ENCODE measurements around the gene ROS1. TPM values are rescaled to one million over a fixed set of nuclear protein-coding genes. Genes with fewer than 3 reads are reported as not detected.

Gene ROS1
- polyA plus RNA-seq, 3 donors: not detected

DNA sequence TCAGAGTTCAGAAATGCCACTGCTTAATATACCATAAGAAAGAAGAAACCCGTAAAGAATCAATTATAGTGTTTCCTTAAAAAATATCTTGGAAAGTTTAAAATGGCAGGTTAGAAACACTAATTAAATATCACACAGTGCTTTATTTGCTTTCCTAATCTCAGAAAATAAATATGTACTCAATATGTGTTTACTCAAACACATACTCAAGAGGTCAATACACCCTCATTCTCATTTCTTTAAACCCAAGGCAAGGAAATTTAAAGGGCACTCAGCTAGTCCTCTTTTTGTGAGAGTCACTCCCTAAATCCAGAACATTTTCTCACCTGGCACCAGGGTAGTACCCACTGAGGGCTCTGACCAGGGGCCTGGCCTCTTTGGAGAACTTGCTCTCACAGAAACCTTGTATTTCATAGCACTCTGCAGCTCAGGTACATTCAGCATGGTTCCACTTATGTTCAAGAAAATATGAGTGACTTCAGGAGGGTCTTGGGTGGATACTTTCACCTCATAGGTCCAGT lies 38.2 kb downstream of the ROS1 start:
- no peak overlapping the region for H3K4me3 ChIP-seq (replicated peaks in 1 of 3; ENCODE audit: low read depth in 2 of 3, low read length in 3 of 3)
- no peak overlapping the region for H3K27ac Mint-ChIP-seq
- no peak for DNase-seq
- peaks cover 0 to 2% (median 2%) of the 10 kb centered on the region in 3 donors for H3K27me3 Mint-ChIP-seq (ENCODE audit: low read depth in 3 of 3)
- no peaks in the 10 kb centered on the region for H3K4me1 Mint-ChIP-seq
- peaks cover 0 to 4% (median 0%) of the 10 kb centered on the region in 7 donors for H3K9me3 Mint-ChIP-seq
- no peak overlapping the region for H3K4me2 ChIP-seq (replicated peaks; ENCODE audit: extremely low read depth, low read length, poor library complexity, severe bottlenecking)
- no CpG with 5 or more reads among the region's 1 CpG for WGBS (ENCODE audit: insufficient coverage)
- H3K36me3 Mint-ChIP-seq: no peaks in the 10 kb centered on the region
- no peaks in the 10 kb centered on the region for H4K20me1 ChIP-seq (ENCODE audit: insufficient read depth, low read length)
- H3K79me2 ChIP-seq (ENCODE audit: insufficient read depth, low read length): no peaks in the 10 kb centered on the region
- intact Hi-C loops (cut with micrococcal nuclease): no loop called here
- H3K9me3 ChIP-seq (replicated peaks in 1 of 2; ENCODE audit: control insufficient read depth in 1 of 2, insufficient read depth in 1 of 2, low read length in 2 of 2): no peaks in the 10 kb centered on the region
- no peak overlapping the region for H3K27ac ChIP-seq (ENCODE audit: low read depth in 1 of 2, low read length in 2 of 2)
- H3K4me1 ChIP-seq (ENCODE audit: control insufficient read depth in 1 of 2, insufficient read depth in 2 of 2, low read length in 2 of 2): no peaks in the 10 kb centered on the region
- no peaks in the 10 kb centered on the region for H3K27me3 ChIP-seq (ENCODE audit: control insufficient read depth in 2 of 2, insufficient read depth in 2 of 2, low read length in 2 of 2)
- no peaks in the 10 kb centered on the region for H3K36me3 ChIP-seq (replicated peaks in 1 of 2; ENCODE audit: control insufficient read depth in 1 of 2, insufficient read depth in 2 of 2, low read length in 2 of 2)
- TF ChIP-seq, protein P1, sequence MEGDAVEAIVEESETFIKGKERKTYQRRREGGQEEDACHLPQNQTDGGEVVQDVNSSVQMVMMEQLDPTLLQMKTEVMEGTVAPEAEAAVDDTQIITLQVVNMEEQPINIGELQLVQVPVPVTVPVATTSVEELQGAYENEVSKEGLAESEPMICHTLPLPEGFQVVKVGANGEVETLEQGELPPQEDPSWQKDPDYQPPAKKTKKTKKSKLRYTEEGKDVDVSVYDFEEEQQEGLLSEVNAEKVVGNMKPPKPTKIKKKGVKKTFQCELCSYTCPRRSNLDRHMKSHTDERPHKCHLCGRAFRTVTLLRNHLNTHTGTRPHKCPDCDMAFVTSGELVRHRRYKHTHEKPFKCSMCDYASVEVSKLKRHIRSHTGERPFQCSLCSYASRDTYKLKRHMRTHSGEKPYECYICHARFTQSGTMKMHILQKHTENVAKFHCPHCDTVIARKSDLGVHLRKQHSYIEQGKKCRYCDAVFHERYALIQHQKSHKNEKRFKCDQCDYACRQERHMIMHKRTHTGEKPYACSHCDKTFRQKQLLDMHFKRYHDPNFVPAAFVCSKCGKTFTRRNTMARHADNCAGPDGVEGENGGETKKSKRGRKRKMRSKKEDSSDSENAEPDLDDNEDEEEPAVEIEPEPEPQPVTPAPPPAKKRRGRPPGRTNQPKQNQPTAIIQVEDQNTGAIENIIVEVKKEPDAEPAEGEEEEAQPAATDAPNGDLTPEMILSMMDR (IDR thresholded peaks at IDR 0.05): no peak
- no peak overlapping the region for H2AFZ ChIP-seq (ENCODE audit: insufficient read depth, low read depth, low read length, poor library complexity, severe bottlenecking)
- no peak overlapping the region for H3K4me3 Mint-ChIP-seq
- H3K9ac ChIP-seq (ENCODE audit: insufficient read depth, low read length, poor library complexity, severe bottlenecking): no peak overlapping the region

DNA sequence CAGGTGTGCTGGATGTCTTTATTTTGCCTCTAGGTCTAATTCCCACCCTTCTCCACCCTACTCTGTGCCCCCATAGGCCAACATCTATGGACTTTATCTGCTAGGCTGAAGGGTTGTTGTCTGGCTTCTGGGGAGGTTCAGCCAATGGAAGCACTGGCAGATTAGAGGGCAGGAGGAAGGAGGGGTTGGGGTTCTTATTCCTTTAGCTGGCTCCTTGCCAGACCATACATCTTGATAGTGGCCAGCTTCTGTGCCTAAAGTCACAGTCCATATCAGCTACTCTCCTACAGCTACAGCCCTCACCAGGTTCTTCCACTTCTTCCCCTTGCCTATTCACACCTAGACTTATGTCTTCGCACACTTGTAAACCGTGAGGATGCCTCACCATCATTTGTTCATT lies 41.1 kb downstream of the ROS1 start:
- H3K4me1 ChIP-seq (ENCODE audit: control insufficient read depth in 1 of 2, insufficient read depth in 2 of 2, low read length in 2 of 2): no peaks in the 10 kb centered on the region
- 100% methylated on average over 1 of the region's 2 CpGs for WGBS (ENCODE audit: insufficient coverage)
- TF ChIP-seq, protein P1 (IDR thresholded peaks at IDR 0.05): no peak
- H3K4me2 ChIP-seq (replicated peaks; ENCODE audit: extremely low read depth, low read length, poor library complexity, severe bottlenecking): no peak overlapping the region
- H3K9me3 ChIP-seq (replicated peaks in 1 of 2; ENCODE audit: control insufficient read depth in 1 of 2, insufficient read depth in 1 of 2, low read length in 2 of 2): no peaks in the 10 kb centered on the region
- DNase-seq: no peak
- H3K4me1 Mint-ChIP-seq: no peaks in the 10 kb centered on the region
- H3K79me2 ChIP-seq (ENCODE audit: insufficient read depth, low read length): no peaks in the 10 kb centered on the region
- H3K36me3 Mint-ChIP-seq: no peaks in the 10 kb centered on the region
- H3K27me3 Mint-ChIP-seq (ENCODE audit: low read depth in 3 of 3): peaks cover 0 to 2% (median 2%) of the 10 kb centered on the region in 3 donors
- no peak overlapping the region for H3K27ac Mint-ChIP-seq
- no peak overlapping the region for H3K4me3 ChIP-seq (replicated peaks in 1 of 3; ENCODE audit: low read depth in 2 of 3, low read length in 3 of 3)
- H3K4me3 Mint-ChIP-seq: no peak overlapping the region
- H2AFZ ChIP-seq (ENCODE audit: insufficient read depth, low read depth, low read length, poor library complexity, severe bottlenecking): no peak overlapping the region
- no peaks in the 10 kb centered on the region for H3K27me3 ChIP-seq (ENCODE audit: control insufficient read depth in 2 of 2, insufficient read depth in 2 of 2, low read length in 2 of 2)
- H3K9me3 Mint-ChIP-seq: peaks cover 0 to 4% (median 0%) of the 10 kb centered on the region in 7 donors
- no peak overlapping the region for H3K27ac ChIP-seq (ENCODE audit: low read depth in 1 of 2, low read length in 2 of 2)
- H3K9ac ChIP-seq (ENCODE audit: insufficient read depth, low read length, poor library complexity, severe bottlenecking): no peak overlapping the region
- H4K20me1 ChIP-seq (ENCODE audit: insufficient read depth, low read length): no peaks in the 10 kb centered on the region
- intact Hi-C loops (cut with micrococcal nuclease): no loop called here
- no peaks in the 10 kb centered on the region for H3K36me3 ChIP-seq (replicated peaks in 1 of 2; ENCODE audit: control insufficient read depth in 1 of 2, insufficient read depth in 2 of 2, low read length in 2 of 2)

Measured in CD14-positive monocyte (primary cell).